Lower leg skin (tissue), 4 donors: ENCODE results near the gene RCBTB2. TPM values are rescaled to one million over a fixed set of nuclear protein-coding genes. Genes with fewer than 3 reads are reported as not detected.

ENCODE experiments used
- DNase-seq, 2 donors: peaks; one replicate each; pipeline ENCODE4 v3.0.0-alpha.2; 2019; ENCODE audit warnings: low spot score in 2 of 2
- H3K4me3 ChIP-seq: fragments of 200-600 bp; sonication (generic); 2 replicates; pipeline ENCODE4 v1.5.1; 2017; ENCODE audit warnings: mild to moderate bottlenecking, low read depth; ENCODE audit not compliant: poor library complexity, severe bottlenecking
- POLR2A ChIP-seq, 2 donors: fragments of 450-650 bp; IDR thresholded peaks; one replicate each; pipeline ENCODE4 v1.6.1; 2016 to 2017; ENCODE audit warnings: antibody characterized with exemption in 2 of 2, mild to moderate bottlenecking in 1 of 2, moderate library complexity in 1 of 2
- WGBS, 2 donors: methylation state at CpG; one replicate each; pipeline ENCODE4 v1.1.5; 2018; 5-methylcytosine and 5-hydroxymethylcytosine counted together
- intact Hi-C: fragments of 100-400 bp; cut with DNase I; formaldehyde crosslinking; loops from one replicate; pipeline ENCODE4 v1.15.0; 2023; ENCODE audit warnings: low total_unique reads
- total RNA-seq, 4 donors: library from RNA; depleted of rRNA; stranded (reverse); fragments of >200 nt; gene quantifications; one replicate each; pipeline ENCODE4 v1.1.0, GENCODE V29; 2016
- TF ChIP-seq, protein P1 (sequence below), 3 donors: fragments of 450-650 bp; IDR thresholded peaks; one replicate each; pipeline ENCODE4 v1.5.1; 2016; ENCODE audit warnings: antibody characterized with exemption in 3 of 3, mild to moderate bottlenecking in 3 of 3, moderate library complexity in 2 of 3

RCBTB2 gene
- total RNA-seq, 4 donors from 2014 or later = 3.5 to 6.7 (median 3.9) TPM

- no peak overlapping the region for H3K4me3 ChIP-seq
- WGBS, 2 donors = 71 to 78% methylated on average over 3 of the region's 3 CpGs
- intact Hi-C loops = no loop called here
- TF ChIP-seq, protein P1, sequence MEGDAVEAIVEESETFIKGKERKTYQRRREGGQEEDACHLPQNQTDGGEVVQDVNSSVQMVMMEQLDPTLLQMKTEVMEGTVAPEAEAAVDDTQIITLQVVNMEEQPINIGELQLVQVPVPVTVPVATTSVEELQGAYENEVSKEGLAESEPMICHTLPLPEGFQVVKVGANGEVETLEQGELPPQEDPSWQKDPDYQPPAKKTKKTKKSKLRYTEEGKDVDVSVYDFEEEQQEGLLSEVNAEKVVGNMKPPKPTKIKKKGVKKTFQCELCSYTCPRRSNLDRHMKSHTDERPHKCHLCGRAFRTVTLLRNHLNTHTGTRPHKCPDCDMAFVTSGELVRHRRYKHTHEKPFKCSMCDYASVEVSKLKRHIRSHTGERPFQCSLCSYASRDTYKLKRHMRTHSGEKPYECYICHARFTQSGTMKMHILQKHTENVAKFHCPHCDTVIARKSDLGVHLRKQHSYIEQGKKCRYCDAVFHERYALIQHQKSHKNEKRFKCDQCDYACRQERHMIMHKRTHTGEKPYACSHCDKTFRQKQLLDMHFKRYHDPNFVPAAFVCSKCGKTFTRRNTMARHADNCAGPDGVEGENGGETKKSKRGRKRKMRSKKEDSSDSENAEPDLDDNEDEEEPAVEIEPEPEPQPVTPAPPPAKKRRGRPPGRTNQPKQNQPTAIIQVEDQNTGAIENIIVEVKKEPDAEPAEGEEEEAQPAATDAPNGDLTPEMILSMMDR (IDR thresholded peaks at IDR 0.05) = no peak
- no peak for TF ChIP-seq POLR2A (IDR thresholded peaks at IDR 0.05)
- no peak for DNase-seq
Measured at GRCh38 chr13:48545608-48546007, 12.7 kb upstream of the RCBTB2 start.

DNA sequence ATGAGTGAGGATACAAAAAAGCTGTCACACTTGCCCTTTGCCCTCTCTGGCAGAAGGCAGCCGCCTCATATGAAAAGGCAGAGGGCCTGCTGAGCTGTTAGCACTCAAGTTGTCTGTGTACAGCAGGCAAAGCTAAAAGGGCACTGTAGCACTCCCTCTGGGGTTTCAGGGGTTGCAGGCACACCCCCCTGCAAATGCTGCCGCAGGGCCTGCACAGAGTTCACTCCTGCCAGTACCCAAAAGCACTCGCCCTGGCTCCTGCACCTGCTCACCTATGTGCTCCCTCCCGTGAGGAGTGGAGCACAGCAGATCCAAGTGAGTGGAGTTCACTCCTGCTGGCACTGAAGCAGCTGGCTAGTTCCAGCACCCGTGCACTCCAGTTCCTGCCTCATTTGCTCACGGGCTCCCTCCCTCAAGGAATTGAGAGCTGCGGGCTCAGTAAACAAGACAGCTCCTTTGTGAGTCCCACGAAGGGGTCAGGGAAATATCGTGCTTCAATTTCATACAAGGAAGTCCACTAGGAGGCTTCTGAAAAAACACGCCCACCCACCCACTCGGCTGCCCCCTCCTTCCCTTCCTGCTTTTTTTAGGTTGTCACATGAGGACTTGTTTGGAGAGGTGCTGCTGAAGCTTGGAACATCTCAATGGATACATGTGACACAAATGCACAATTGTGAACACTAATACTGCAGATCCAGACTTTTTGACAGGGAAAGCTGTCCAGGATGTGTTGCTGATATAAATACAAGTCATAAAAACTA lies 9.9 kb upstream of the RCBTB2 start:
- TF ChIP-seq, protein P1 (IDR thresholded peaks at IDR 0.05) = no peak
- TF ChIP-seq POLR2A (IDR thresholded peaks at IDR 0.05) = no peak
- no peak overlapping the region for H3K4me3 ChIP-seq
- DNase-seq = peak; percentile 46 to 91
- 9% methylated on average over 11 of the region's 11 CpGs for WGBS, 2 donors
- intact Hi-C loops = no loop called here

DNA sequence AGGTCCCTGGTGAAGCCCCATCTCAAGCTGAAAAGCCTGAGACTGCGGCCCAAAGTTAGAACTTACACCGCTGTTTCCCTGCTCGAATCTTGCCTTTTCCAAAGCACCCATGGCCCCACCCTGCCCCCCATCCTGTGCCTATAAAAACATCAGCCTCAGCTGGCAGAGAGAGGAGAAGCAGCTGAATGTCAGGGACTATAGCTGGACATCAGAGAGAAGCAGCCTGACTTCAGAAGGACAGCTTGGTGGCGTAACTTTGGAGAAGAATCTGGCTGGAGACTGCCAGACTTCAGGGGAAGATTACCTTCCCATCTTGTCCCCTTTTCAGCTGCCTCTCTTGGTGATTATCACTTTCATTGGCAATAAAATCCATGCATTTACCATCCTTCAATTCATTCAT lies 9.3 kb upstream of the RCBTB2 start:
- H3K4me3 ChIP-seq = no peak overlapping the region
- DNase-seq = no peak
- intact Hi-C loops = no loop called here
- no peak for TF ChIP-seq POLR2A (IDR thresholded peaks at IDR 0.05)
- TF ChIP-seq, protein P1 (IDR thresholded peaks at IDR 0.05) = no peak
- 89 to 96% methylated on average over 4 of the region's 4 CpGs for WGBS, 2 donors

DNA sequence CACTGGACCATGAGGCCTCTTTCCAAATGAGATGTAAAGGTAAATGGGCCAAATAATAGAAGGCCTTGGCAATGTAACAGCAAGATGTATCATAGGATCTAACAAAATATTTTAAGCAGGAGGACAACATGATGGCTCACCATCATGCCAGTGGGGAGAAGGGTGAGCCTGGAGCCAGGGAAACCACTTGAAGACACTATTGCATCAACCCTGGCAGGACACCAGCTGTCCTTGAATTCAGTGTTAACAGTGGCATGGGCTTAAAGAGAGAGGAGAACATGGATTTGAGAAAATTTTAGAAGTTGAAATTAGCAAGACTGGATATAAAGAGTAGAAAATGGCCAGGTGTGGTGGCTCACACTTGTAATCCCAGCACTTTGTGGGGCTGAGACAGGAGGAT lies 6.7 kb upstream of the RCBTB2 start:
- DNase-seq = no peak
- TF ChIP-seq, protein P1 (IDR thresholded peaks at IDR 0.05) = no peak
- TF ChIP-seq POLR2A (IDR thresholded peaks at IDR 0.05) = no peak
- no peak overlapping the region for H3K4me3 ChIP-seq
- intact Hi-C loops = no loop called here

- WGBS, 2 donors = 77 to 80% methylated on average over 5 of the region's 5 CpGs
- intact Hi-C loops = no loop called here
- no peak for DNase-seq
- TF ChIP-seq, protein P1 (IDR thresholded peaks at IDR 0.05) = no peak
- TF ChIP-seq POLR2A (IDR thresholded peaks at IDR 0.05) = no peak
- H3K4me3 ChIP-seq = no peak overlapping the region
Measured at GRCh38 chr13:48536621-48537250, 3.9 kb upstream of the RCBTB2 start.
